HG03575 (cell line): Measurements from ENCODE around the gene PPP2R1B.

Source experiments
- ATAC-seq: cut with Tn5 transposase; IDR thresholded peaks from one replicate; pipeline ENCODE4 v1.9.1; 2021; ENCODE audit not compliant: unreplicated experiment, insufficient number of reproducible peaks, low FRiP score; ENCODE audit errors: extremely low read depth

Gene PPP2R1B

DNA sequence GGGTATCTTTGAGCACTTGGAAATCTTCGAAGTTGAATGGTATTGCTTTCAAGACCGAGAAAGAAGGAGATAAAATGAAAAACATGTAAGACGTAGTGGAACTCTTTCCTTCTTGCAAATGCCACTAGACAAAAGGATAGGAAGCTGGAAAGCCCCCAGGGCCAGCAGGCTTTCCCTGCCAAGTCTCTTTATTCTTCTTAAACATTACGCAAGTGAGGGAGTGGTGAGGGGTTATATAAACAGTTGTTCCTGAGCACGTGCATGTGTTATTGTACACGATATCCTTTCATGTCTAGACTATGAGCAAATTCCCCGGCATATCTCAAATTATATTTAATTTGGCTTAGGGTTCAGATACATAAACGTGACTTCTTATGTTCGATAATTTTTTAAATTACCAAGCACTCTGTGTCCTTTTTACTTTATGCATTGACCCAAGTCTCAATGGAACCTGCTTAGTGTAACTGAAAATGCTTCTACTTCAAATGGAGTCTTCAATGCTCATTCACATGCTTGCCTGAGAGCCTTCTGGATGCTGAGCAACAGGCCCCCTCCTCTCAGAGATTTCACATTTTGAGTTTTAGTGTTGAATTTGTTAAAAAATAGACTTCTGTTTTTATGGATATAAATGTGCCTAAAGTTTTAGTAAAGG is 59.0 kb downstream of the PPP2R1B start:
- no peak for ATAC-seq

DNA sequence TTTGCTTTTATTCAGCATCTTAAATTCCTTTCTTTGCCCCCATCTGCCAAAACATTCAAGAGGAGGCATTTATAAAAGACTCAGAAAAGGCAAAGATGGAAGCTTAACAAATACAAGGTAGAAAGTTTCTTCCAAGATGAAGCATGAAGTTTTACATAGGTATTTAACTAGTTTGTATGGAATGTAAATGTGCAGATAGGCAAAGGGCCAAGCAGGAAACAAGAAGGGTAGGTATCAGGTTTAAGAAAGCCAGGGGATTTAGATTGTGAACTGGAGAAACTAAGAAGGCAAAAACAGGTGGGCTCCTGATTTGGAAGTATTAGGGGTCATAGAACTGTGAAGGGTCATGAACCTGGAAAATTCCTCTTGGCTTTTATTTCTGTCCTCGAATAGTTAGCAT is 62.6 kb downstream of the PPP2R1B start:
- no peak for ATAC-seq

DNA sequence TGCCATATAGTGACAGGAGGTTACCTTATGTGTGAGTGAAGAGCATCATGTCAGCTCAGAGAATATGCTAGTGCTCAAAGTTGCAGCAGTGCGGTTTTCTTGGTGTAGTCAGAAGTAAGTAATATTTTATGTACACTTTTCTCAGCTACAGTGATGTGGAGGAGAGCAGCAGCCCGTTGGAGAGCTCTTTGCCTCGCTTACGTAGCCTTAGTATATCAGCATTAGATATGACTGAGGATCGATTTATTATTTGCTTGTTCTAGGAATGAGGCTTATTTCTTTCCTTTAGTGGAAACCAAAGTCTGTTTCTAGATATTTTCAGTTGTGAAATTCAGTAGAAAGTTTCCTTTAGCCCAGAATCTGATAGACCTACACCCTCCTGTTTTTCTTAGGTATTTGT is 63.6 kb downstream of the PPP2R1B start:
- ATAC-seq: no peak

DNA sequence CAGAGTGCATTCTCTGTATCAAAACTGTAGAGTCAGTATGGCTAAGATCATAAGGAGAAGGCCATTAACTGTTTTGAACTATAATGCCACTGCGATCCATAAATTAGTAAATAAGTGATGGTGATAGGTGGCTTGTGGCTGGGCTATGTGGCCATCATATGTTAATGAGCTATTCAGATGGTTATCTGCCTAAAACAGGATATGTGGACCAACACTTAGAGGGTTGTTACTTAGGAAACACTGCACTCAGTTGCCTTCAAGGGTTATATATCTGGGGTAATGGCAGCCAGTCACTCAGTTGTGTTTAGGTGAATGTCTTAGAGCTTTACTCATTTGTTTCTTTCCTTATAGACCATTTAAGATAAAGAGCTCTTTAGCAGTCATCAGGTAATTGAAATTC is 66.0 kb downstream of the PPP2R1B start:
- no peak for ATAC-seq

DNA sequence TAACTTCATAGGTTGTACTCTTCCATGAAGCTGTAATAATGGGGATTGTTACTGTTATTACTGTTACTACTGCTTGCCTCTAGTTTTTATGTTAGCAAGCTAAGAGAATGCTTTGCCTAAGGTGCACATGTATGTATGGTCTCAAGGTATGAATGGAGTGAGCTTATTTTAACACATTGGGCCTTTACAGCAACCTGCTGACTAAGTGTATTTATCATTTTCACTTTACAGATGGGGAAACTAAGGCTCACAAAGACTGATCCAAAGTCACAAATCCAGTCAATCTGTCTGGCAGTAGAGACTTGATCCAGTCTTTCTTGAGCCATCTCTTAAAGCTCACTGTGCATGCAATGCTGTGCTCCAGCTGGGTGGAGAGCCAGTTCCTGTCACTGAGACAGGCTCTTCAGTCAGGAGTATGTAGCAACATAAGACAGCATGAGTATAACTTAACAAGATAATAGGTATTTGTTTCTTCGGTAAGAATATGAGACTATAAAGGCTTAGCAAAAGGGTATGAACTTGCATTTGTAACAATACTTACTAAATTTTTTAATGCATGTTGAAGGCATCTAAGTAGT is 66.5 kb downstream of the PPP2R1B start:
- no peak for ATAC-seq

DNA sequence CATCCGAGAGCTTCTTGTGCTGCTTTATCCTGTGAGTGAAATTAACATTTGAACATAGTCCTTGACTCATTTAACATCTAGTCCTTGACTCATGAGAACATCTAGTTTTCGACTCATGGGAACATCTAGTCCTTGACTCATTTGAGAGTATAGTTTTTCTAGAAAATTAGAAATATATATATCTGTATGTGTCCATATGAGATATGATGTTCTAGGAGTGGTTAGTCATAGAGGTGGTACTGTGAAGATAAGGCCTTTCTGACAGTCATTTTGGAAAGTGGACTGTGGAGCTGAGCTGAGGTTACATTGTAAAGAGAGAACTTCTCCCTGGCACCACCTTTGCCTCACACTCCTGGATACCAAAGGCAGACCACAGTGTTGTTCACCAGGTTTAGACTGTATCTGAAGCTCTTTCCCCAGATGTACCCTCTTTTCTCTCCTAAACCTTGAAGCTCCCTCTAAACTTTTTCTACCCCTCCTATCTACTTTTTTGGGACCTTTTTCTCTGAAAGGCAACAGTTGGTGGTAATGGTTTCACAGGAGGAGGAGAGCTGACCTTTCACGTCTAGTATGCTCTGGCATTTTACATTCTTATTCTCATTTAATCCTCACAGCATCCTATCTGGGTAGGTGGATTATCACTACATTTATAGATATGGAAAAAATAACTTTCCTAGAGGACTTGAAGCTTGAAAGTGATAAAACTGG is 67.2 kb downstream of the PPP2R1B start:
- ATAC-seq: no peak

DNA sequence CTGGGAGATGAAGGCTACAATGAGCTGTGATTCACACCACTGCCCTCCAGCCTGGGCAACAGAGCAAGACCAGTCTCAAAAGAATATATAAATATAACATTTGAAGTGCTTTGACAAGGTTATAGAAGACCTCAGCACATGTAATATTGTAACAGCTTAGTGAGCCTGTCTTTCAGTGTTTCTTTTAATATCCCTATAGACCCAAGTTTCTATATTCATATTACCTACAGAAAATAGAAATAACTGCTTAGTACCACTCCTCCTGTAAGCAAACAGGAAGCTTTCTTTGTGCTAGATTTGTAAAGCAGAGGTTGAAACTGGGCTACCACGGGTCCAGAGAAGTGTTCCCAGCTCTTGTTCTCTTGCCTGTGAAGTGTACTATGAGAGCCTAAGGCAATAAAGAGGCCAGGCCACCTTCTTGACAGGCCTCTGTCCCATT is 68.2 kb downstream of the PPP2R1B start:
- peak; percentile 69 for ATAC-seq

DNA sequence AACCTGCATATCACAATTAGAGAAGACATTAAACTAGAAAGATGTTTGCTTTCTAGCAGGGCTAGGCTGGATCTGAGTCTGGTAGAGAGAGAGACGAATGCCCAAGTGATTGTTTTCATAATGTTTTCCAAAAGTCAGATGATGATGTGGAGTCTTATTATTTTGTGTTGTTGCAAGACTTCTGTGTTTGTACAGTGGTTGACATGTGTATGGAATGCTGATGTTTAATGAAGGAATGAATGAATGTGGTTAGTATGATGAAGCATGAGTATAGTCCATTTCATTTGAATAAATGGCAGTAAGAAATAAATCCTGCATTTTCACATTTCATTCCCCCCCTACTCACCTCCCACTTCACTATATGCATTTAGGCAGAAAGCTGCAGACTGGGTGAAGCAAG is 69.6 kb downstream of the PPP2R1B start:
- ATAC-seq: no peak

DNA sequence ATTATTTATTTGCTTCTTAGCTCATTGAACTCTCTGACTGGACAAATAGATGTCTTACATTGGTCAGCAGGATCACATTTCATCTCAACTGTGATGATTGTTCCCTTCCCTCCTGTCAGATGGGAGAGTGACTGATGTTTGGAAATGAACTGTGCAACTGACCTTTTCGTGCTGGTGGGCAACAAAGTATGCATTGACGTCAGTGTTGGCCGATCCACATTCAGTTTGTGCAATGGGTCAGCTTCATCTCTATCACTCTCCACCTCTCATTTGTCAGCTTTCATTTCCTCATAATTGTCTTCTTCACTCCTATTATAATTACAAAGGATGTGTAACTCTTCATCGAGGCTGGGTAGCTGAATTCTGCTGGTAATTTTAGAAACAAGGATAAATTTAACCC is 71.3 kb downstream of the PPP2R1B start:
- no peak for ATAC-seq

DNA sequence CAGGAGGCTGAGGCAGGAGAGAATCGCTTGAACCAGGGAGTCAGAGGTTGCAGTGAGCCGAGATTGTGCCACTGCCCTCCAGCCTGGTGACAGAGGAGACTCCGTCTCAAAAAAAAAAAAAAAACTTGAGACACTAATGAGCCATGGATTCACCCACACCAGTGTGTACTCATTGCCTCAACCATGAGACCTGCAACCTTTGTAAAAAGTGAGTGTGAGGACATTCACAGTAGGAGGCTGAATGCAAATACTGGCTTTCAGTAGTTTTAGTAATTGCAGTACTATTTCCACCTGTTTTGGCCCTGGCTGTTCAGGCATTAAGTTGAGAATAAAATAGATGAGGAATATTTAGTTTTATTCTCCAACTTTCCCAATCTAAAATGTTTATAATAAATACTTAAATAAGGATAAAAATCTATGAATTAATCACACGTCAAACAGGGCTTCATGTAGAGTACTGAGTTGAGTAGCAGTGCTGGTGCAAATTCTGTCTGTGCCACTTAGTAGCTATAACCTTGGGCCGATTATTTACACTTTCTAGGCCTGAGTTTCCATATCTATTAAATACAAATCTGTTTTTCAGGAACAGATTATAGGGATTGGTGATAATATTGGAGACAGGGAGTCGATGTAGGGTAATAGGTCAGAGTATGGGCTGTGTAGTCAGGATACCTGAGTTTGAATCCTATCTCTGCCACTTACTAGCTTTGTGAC is 72.8 kb downstream of the PPP2R1B start:
- ATAC-seq: no peak

DNA sequence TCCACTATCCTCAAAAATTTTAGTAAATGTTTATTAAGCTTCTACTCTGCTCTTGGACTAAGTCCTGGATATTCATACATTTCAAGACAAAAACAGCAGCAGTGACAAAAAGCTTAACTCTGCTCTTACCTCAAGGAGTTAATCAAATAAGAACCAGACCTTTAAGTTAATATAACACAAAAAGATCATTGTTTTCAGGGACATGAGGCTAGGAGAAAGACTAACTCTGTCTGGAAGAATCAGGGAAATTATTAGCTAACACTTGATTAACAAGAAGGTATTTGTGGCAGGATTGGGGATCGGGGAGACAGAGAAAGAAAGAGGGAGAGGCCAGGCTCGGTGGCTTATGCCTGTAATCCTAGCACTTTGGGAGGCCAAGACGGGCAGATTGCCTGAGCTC is 74.4 kb downstream of the PPP2R1B start:
- ATAC-seq: no peak

DNA sequence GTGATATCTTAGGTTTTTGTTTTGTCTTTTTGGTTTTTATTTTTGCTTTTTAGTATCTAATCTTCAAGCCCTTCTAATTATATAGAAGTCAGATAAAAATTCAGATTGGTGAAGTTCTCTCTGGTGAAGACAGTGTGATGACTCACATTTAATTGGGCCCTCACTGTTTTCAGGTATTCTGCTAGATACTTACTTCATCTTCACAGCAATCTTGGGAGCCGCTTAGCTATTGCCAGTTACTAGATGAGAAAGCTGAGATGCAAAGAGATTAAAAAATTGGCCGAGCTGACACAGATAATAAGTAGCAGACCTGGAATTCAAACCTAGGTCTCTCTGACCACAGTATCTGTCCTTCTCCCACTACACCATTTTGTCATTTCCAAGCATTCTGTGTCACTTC is 75.0 kb downstream of the PPP2R1B start:
- ATAC-seq: no peak

DNA sequence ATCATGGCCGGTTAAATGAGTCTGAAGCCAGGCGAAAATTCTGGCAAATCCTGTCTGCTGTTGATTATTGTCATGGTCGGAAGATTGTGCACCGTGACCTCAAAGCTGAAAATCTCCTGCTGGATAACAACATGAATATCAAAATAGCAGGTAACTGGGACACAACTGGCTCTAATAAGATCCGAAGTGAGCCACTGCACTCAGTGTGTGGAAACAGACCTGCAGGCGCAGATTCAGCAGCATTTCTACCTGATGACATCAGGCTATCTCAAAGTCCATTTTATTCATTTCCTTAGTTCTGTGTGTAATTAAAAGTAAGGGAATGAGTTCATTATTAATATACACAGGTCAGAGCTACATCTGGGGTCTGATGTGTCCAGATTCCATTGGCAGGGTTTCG is 78.2 kb downstream of the PPP2R1B start:
- no peak for ATAC-seq

DNA sequence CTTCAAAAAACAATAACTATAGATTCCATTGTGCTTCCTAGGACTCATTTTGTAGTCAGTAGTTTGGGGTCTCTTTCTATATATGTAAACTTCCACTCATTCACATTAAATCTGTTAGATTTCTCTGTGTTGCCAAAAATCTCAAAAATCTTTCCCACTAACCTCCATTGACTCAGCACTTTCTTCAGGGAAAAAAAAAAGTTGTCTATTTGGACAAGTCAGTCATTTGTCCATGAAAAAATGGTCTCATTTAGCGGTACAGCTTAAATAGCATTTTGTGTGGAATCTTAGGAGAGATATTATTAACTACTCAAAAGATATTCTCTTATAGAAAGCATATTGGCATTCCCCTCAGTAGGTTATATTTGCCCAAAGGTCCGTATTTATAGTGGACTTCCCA is 81.9 kb downstream of the PPP2R1B start:
- ATAC-seq: no peak

DNA sequence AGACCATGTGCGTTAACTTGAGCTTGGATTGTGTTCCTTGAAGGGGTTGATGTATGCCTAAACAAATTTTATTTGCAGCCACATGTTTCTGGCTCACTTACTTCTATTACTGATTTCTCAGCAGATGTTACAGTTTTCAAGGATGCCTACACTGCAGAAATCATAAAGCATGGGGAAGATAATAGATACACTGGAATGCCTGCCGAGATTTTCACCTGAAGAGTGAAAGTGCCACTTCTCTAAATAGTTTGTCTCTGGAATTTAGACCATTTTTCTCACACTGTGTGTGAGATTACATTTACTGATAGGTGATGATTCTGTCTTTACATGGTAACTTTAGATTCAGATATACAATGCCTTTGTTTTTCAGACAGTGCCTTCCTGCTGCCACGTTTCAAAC is 82.4 kb downstream of the PPP2R1B start:
- no peak for ATAC-seq

DNA sequence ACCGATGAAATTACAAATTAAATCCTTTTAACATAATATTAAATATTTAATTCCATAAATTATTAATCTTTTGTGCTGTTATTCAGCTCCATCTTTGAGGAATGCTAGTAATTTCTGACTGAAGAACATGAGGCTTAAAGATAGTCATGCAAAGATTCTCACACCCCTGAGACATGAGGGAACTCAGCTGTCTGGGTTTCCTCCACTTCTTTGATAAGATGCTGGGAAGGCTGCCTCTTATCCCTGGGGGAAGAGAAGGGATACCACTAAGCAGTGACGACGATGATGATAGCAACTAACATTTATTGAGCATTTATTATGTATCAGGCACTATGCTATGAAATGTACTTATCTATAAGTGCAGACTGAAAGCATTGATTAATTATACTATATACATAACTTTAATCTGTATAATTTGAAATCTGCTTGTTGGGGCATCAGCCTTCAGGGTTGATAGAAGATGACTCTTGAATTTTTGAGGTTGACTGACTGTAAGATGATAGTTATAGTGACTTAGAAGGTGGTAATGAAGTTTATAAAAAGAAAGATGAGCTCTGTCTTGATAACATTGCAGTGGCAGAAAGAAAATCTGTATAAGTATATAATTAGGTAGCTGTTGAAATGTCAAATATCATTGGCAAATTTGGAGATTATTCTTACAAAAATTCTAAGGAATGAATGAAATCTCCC is 85.6 kb downstream of the PPP2R1B start:
- ATAC-seq: no peak
